Tibial nerve (tissue), 4 donors: Measurements from ENCODE around the gene PIERCE2. TPM values are rescaled to one million over a fixed set of nuclear protein-coding genes. Genes with fewer than 3 reads are reported as not detected.
A peak's percentile ranks its signal among the peaks of the same experiment; 100 is the strongest.
"Not testable (repeated sequence)": the region's sequence is repeated elsewhere in the genome, so short reads cannot be mapped to it uniquely, and the experiment has no call there.

Experiments used
- DNase-seq, 2 donors: peaks; one replicate each; pipeline ENCODE4 v3.0.0-alpha.2; 2019; ENCODE audit warnings: low spot score in 2 of 2
- H3K27ac ChIP-seq, 4 donors: fragments of 200-600 bp; sonication (generic) in 3 of 4; one replicate each; pipeline ENCODE4 v1.5.1; 2017 to 2019; ENCODE audit warnings: mild to moderate bottlenecking in 1 of 4
- H3K27me3 ChIP-seq, 2 donors: fragments of 200-600 bp; sonication (generic) in 1 of 2; one replicate each; pipeline versions ENCODE4 v1.5.1 to v1.6.0; 2017 to 2019
- H3K36me3 ChIP-seq, 3 donors: fragments of 200-600 bp; sonication (generic); one replicate each; pipeline ENCODE4 v1.5.1; 2018 to 2019
- H3K4me1 ChIP-seq, 4 donors: fragments of 200-600 bp; sonication (generic) in 3 of 4; one replicate each; pipeline ENCODE4 v1.5.1; 2017 to 2019
- H3K4me3 ChIP-seq, 4 donors: fragments of 200-600 bp; sonication (generic) in 3 of 4; one replicate each; pipeline ENCODE4 v1.5.1; 2017 to 2019; ENCODE audit warnings: mild to moderate bottlenecking in 1 of 4, moderate library complexity in 1 of 4
- H3K9me3 ChIP-seq, 4 donors: fragments of 200-600 bp; sonication (generic) in 3 of 4; one replicate each; pipeline ENCODE4 v1.5.1; 2017 to 2019
- EP300 ChIP-seq, 2 donors: sonication (generic); formaldehyde crosslinking; IDR thresholded peaks; one replicate each; pipeline ENCODE4 v1.6.1; 2017; ENCODE audit warnings: antibody characterized with exemption in 2 of 2, mild to moderate bottlenecking in 1 of 2
- POLR2A ChIP-seq, 2 donors: fragments of 450-650 bp; IDR thresholded peaks; one replicate each; pipeline ENCODE4 v1.6.1; 2017; ENCODE audit warnings: antibody characterized with exemption in 2 of 2, mild to moderate bottlenecking in 2 of 2, moderate library complexity in 2 of 2
- WGBS, 2 donors: methylation state at CpG; one replicate each; pipeline ENCODE4 v1.1.5; 2018; 5-methylcytosine and 5-hydroxymethylcytosine counted together
- total RNA-seq, 4 donors: library from RNA; depleted of rRNA; stranded (reverse); fragments of >200 nt; gene quantifications; one replicate each; pipeline ENCODE4 v1.1.0, GENCODE V29; 2016
- TF ChIP-seq, protein P1 (sequence below), 5 experiments: fragments of 200-600 bp in 3 of 5; fragments of 450-650 bp in 2 of 5; sonication (generic) in 3 of 5; IDR thresholded peaks; one replicate each; pipeline ENCODE4 v1.5.1; 2016 to 2019; ENCODE audit warnings: antibody characterized with exemption in 5 of 5, mild to moderate bottlenecking in 3 of 5, moderate library complexity in 2 of 5

PIERCE2 gene
- total RNA-seq, 4 donors from 2014 or later: 1.8 to 4.8 (median 2.9) TPM; not detected in 1

DNA sequence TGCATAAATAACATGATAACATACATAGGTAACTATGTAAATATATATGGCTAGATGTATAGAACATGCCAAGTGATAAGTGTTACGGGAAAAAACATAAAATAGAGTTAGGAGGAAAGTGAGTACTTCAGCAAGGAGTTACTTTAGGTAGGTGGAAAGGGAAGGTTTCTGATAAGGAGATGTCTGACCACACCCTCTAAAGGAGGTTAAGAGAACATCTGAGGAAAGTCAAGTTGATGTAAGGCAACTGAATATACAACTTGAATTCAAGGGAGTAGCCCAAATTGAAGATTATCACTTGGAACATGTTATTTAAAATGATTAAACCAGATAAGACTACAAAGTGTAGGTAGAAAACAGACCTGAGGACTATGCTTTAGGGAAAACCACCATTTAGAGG, 13.8 kb downstream of the PIERCE2 start:
- Histone ChIP-seq H3K27ac (no peak overlapping the region), H3K4me1 (no peaks in the 10 kb centered on the region), H3K27me3 (no peaks in the 10 kb centered on the region), H3K36me3 (peaks cover 0 to 7% (median 0%) of the 10 kb centered on the region in 3 donors), H3K9me3 (no peaks in the 10 kb centered on the region), H3K4me3 (no peak overlapping the region)
- TF ChIP-seq EP300 (IDR thresholded peaks at IDR 0.05): no peak
- TF ChIP-seq, protein P1, sequence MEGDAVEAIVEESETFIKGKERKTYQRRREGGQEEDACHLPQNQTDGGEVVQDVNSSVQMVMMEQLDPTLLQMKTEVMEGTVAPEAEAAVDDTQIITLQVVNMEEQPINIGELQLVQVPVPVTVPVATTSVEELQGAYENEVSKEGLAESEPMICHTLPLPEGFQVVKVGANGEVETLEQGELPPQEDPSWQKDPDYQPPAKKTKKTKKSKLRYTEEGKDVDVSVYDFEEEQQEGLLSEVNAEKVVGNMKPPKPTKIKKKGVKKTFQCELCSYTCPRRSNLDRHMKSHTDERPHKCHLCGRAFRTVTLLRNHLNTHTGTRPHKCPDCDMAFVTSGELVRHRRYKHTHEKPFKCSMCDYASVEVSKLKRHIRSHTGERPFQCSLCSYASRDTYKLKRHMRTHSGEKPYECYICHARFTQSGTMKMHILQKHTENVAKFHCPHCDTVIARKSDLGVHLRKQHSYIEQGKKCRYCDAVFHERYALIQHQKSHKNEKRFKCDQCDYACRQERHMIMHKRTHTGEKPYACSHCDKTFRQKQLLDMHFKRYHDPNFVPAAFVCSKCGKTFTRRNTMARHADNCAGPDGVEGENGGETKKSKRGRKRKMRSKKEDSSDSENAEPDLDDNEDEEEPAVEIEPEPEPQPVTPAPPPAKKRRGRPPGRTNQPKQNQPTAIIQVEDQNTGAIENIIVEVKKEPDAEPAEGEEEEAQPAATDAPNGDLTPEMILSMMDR (IDR thresholded peaks at IDR 0.05): no peak
- no peak for TF ChIP-seq POLR2A (IDR thresholded peaks at IDR 0.05)
- WGBS, 2 donors: 0% methylated on average over 1 of the region's 1 CpG
- DNase-seq: no peak

DNA sequence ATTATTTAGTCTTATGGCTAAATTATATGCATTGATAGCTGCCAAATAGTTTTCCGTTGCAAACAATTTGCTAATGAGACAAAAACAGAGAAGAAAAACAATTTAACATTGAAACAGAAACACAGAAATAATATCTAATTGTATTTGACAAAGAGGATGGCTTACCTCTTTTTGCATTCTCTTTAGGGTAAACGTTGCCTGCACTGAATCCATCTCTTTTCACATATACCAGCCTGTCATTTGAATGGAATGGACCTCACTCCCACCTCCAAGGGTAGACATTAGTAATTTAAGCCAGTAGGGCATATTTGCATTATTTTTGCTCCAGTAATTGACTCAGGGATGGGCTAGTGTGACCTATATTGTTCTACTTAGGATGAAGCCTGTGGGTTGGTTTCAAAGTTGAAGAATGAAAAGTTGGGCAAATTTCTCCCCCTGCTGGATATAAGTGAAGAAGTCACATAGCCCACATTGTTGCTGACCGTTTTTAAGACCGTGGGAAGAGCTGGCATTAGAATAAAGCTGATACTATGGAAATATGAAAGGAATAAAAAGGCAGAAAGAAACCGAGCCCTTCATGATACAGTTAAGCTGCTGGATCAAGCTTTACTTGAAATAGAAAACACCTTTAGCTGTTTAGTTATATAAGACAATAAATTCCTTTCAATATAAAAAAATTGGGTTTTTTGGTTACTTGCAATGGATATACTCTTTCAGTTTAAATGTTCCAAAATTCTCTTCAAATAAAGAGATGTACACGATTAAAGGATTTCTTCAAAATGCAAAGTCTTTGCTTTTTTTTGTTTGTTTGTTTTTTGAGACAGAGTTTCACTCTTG, 26.9 kb downstream of the PIERCE2 start:
- Histone ChIP-seq H3K36me3 (no peaks in the 10 kb centered on the region), H3K4me3 (no peak overlapping the region), H3K27me3 (no peaks in the 10 kb centered on the region), H3K27ac (no peak overlapping the region), H3K4me1 (peaks cover 0 to 7% (median 0%) of the 10 kb centered on the region in 4 donors), H3K9me3 (no peaks in the 10 kb centered on the region)
- TF ChIP-seq EP300 (IDR thresholded peaks at IDR 0.05) (no peak), POLR2A (IDR thresholded peaks at IDR 0.05) (no peak)
- TF ChIP-seq, protein P1 (IDR thresholded peaks at IDR 0.05): peak; percentile 27 to 46 (median 37)
- 24 to 29% methylated on average over 6 of the region's 6 CpGs for WGBS, 2 donors
- peak in 1 of 2 donors; percentile 8 for DNase-seq

DNA sequence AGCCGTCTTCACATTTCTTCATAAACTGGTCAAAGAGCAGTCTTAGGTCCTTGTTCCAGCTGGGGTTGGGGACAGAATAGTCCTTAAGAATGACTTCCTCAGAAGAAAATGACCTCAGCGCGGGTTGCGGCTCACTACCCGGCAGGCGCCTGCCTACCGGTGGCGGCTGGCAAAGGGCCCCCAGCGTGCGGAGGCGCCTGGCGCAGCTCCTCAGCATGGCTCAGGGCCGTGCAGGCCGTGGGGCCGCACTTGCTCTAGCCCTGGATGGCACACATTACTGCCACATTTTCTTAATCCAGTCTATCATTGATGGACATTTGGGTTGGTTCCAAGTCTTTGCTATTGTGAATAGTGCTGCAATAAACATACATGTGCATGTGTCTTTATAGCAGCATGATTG, 34.8 kb downstream of the PIERCE2 start:
- not testable (repeated sequence) for H3K4me3 ChIP-seq, H3K27ac ChIP-seq, DNase-seq, H3K9me3 ChIP-seq, H3K4me1 ChIP-seq, H3K27me3 ChIP-seq
- H3K36me3 ChIP-seq: peaks cover 0 to 17% (median 0%) of the 10 kb centered on the region in 3 donors
- 88 to 96% methylated on average over 12 to 14 of the region's 15 CpGs for WGBS, 2 donors

DNA sequence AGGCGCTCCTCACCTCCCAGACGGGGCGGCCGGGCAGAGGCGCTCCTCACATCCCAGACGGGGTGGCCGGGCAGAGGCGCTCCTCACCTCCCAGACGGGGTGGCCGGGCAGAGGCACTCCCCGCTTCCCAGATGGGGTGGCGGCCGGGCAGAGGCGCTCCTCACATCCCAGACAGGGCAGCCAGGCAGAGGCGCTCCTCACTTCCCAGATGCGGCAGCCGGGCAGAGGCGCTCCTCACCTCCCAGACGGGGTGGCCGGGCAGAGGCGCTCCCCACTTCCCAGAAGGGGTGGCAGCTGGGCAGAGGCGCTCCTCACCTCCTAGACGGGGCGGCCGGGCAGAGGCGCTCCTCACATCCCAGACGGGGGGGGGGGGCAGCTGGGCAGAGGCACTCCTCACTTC, 37.6 kb downstream of the PIERCE2 start:
- H3K27me3 ChIP-seq, DNase-seq, H3K4me3 ChIP-seq, H3K9me3 ChIP-seq, H3K27ac ChIP-seq, H3K4me1 ChIP-seq: not testable (repeated sequence)
- H3K36me3 ChIP-seq: peaks cover 0 to 23% (median 0%) of the 10 kb centered on the region in 3 donors
- 90 to 95% methylated on average over 12 to 13 of the region's 27 CpGs for WGBS, 2 donors

DNA sequence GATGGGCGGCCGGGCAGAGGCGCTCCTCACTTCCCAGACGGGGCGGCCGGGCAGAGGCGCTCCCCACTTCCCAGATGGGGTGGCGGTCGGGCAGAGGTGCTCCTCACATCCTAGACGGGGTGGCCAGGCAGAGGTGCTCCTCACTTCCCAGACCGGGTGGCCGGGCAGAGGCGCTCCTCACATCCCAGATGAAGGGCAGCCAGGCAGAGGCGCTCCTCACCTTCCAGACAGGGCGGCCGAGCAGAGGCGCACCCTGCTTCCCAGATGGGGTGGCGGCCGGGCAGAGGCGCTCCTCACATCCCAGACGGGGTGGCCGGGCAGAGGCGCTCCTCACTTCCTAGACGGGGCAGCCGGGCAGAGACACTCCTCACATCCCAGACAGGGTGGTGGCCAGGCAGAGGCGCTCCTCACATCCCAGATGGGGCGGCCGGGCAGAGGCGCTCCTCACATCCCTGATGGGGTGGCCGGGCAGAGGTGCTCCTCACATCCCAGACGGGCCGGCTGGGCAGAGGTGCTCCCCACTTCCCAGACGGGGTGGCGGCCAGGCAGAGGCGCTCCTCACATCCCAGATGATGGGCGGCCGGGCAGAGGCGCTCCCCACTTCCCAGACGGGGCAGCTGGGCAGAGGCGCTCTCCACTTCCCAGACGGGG, 38.2 kb downstream of the PIERCE2 start:
- 94 to 98% methylated on average over 15 to 28 of the region's 41 CpGs for WGBS, 2 donors
- not testable (repeated sequence) for H3K27me3 ChIP-seq, H3K4me1 ChIP-seq, H3K4me3 ChIP-seq, DNase-seq, H3K27ac ChIP-seq, H3K9me3 ChIP-seq
- peaks cover 0 to 23% (median 0%) of the 10 kb centered on the region in 3 donors for H3K36me3 ChIP-seq

DNA sequence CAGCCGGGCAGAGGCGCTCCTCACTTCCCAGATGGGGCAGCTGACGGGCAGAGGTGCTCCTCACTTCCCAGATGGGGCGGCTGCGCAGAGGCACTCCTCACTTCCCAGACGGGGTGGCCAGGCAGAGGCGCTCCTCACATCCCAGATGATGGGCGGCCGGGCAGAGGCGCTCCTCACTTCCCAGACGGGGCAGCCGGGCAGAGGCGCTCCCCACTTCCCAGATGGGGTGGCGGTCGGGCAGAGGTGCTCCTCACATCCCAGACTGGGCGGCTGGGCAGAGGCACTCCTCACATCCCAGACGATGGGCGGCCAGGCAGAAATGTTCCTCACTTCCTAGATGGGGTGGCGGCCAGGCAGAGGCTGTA, 38.7 kb downstream of the PIERCE2 start:
- not testable (repeated sequence) for H3K4me1 ChIP-seq, DNase-seq, H3K27ac ChIP-seq, H3K9me3 ChIP-seq, H3K4me3 ChIP-seq, H3K27me3 ChIP-seq
- 94 to 100% methylated on average over 2 to 19 of the region's 19 CpGs for WGBS, 2 donors
- H3K36me3 ChIP-seq: peaks cover 0 to 23% (median 0%) of the 10 kb centered on the region in 3 donors

DNA sequence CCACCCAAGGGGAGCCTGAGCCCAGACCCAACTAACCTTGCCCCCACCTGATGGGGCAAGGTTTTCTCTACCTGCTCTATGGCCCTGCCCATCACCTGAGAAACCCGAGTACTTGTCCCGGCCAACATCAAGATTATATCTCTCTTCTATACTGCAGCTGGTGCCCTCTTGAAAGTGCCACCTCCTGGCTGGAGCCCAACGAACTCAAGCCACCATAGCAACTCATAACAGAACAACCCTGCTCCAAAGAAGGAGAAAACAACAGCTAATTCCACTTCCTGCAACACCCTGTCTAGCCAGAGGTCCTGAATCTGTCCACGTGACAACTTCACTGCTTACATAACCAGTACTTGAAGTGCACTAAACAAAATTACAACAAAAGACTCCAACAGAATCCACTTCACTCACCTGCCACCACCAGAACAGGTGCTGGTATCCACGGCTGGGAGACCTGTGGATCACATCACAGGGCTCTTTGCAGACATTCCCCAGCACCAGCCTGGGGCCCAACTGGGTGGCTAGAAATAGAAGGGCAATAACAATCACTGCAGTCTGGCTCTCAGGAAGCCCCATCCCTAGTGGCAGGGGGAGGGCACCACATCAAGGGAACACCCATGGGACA, 49.2 kb downstream of the PIERCE2 start:
- Histone ChIP-seq H3K27ac (no peak overlapping the region), H3K27me3 (no peaks in the 10 kb centered on the region), H3K4me1 (no peaks in the 10 kb centered on the region), H3K4me3 (no peak overlapping the region), H3K36me3 (peaks cover 0 to 32% (median 0%) of the 10 kb centered on the region in 3 donors), H3K9me3 (peaks cover 0 to 27% (median 0%) of the 10 kb centered on the region in 4 donors)
- TF ChIP-seq, protein P1 (IDR thresholded peaks at IDR 0.05): no peak
- no peak for TF ChIP-seq EP300 (IDR thresholded peaks at IDR 0.05)
- TF ChIP-seq POLR2A (IDR thresholded peaks at IDR 0.05): no peak
- 84 to 93% methylated on average over 5 of the region's 5 CpGs for WGBS, 2 donors
- no peak for DNase-seq
